Upper lobe of left lung (tissue), 4 donors: ENCODE data around the gene TSPAN17.

ENCODE experiments used
- EP300 ChIP-seq, 4 donors: sonication (generic); formaldehyde crosslinking; IDR thresholded peaks; one replicate each; pipeline ENCODE4 v1.5.1; 2017; ENCODE audit warnings: antibody characterized with exemption in 4 of 4, control low read depth in 2 of 4
- POLR2A ChIP-seq, 4 donors: fragments of 450-650 bp; IDR thresholded peaks; one replicate each; pipeline ENCODE4 v1.5.1; 2016 to 2017; ENCODE audit warnings: antibody characterized with exemption in 4 of 4, mild to moderate bottlenecking in 2 of 4
- POLR2AphosphoS5 ChIP-seq, 2 donors: sonication (generic); formaldehyde crosslinking; IDR thresholded peaks; one replicate each; pipeline ENCODE4 v1.5.1; 2017; ENCODE audit warnings: antibody characterized with exemption in 2 of 2
- TF ChIP-seq, protein P1 (sequence below), 6 experiments: fragments of 450-650 bp in 4 of 6; fragments of 200-600 bp in 2 of 6; sonication (generic) in 2 of 6; IDR thresholded peaks; one replicate each; pipeline ENCODE4 v1.5.1; 2016 to 2019; ENCODE audit warnings: antibody characterized with exemption in 6 of 6

DNA sequence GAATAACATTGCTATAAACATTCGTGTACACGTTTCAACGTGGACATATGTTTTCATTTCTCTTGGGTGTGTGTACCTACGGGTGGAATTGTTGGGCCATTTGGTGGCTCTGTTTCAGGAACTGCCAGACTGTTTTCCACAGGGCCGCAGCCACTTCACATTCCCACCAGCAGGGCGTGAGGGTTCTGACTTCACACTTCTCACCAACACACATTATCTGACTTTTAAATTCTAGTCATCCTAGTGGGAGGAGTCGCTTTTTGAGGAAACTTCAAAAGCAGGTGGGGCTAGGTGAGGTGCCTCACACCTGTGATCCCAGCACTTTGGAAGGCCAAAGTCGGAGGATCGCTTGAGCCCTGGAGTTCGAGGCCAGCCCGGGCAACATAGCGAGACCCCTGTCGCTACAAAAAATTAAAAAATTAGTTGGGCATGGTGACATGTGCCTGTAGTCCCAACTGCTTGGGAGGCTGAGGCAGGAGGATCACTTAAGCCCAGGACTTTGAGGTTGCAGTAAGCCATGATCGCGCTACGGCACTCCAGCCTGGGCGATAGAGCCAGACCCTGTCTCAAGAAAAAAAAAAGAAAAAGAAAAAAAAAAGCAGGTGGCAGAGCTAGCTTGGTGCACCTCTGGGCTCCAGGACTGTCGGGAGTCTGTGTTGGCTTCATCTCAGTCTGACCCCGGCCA, 28.5 kb downstream of the TSPAN17 start:
- TF ChIP-seq POLR2A (IDR thresholded peaks at IDR 0.05): no peak
- TF ChIP-seq, protein P1, sequence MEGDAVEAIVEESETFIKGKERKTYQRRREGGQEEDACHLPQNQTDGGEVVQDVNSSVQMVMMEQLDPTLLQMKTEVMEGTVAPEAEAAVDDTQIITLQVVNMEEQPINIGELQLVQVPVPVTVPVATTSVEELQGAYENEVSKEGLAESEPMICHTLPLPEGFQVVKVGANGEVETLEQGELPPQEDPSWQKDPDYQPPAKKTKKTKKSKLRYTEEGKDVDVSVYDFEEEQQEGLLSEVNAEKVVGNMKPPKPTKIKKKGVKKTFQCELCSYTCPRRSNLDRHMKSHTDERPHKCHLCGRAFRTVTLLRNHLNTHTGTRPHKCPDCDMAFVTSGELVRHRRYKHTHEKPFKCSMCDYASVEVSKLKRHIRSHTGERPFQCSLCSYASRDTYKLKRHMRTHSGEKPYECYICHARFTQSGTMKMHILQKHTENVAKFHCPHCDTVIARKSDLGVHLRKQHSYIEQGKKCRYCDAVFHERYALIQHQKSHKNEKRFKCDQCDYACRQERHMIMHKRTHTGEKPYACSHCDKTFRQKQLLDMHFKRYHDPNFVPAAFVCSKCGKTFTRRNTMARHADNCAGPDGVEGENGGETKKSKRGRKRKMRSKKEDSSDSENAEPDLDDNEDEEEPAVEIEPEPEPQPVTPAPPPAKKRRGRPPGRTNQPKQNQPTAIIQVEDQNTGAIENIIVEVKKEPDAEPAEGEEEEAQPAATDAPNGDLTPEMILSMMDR (IDR thresholded peaks at IDR 0.05): peak in 2 of 6 experiments; percentile 19 to 34
- TF ChIP-seq EP300 (IDR thresholded peaks at IDR 0.05): no peak
- TF ChIP-seq POLR2AphosphoS5 (IDR thresholded peaks at IDR 0.05): no peak
